ENCODE results near the gene NGRN.

DNA sequence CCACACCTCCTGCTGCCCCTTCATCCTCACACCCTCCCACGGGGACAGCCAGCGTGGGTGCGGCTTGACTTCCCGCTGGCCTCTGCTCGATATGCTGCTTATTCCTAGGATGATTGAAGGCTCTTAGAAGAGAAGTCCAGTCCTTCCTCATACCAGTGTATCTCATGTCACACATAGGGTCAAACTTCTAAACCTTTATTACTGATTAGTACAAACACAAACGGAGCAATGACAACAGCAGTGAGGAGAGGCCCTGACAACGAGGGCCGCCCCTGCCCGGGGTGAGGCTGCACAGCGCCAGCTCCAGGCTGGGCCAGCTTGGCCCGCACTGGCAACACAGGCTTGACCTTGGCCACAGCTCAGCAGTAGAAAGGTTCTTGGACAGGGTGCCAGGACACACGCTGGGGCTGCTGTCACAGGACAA is 35.4 kb upstream of the NGRN start:
- TF ChIP-seq EZH2 (IDR thresholded peaks at IDR 0.05; ENCODE audit: insufficient read depth, poor library complexity, severe bottlenecking) (no peak), EZH2phosphoT487 (IDR thresholded peaks at IDR 0.05; ENCODE audit: insufficient read depth, low read depth) (no peak)
